Raji (cell line): ENCODE data around the gene AGGF1.

Source experiments
- POLR2A ChIP-seq: IDR thresholded peaks from 2 replicates; pipeline ENCODE4 v1.6.1; 2011; ENCODE audit warnings: low read depth, low read length, control low read depth; ENCODE audit not compliant: insufficient read depth

The AGGF1 gene, protein sequence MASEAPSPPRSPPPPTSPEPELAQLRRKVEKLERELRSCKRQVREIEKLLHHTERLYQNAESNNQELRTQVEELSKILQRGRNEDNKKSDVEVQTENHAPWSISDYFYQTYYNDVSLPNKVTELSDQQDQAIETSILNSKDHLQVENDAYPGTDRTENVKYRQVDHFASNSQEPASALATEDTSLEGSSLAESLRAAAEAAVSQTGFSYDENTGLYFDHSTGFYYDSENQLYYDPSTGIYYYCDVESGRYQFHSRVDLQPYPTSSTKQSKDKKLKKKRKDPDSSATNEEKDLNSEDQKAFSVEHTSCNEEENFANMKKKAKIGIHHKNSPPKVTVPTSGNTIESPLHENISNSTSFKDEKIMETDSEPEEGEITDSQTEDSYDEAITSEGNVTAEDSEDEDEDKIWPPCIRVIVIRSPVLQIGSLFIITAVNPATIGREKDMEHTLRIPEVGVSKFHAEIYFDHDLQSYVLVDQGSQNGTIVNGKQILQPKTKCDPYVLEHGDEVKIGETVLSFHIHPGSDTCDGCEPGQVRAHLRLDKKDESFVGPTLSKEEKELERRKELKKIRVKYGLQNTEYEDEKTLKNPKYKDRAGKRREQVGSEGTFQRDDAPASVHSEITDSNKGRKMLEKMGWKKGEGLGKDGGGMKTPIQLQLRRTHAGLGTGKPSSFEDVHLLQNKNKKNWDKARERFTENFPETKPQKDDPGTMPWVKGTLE

DNA sequence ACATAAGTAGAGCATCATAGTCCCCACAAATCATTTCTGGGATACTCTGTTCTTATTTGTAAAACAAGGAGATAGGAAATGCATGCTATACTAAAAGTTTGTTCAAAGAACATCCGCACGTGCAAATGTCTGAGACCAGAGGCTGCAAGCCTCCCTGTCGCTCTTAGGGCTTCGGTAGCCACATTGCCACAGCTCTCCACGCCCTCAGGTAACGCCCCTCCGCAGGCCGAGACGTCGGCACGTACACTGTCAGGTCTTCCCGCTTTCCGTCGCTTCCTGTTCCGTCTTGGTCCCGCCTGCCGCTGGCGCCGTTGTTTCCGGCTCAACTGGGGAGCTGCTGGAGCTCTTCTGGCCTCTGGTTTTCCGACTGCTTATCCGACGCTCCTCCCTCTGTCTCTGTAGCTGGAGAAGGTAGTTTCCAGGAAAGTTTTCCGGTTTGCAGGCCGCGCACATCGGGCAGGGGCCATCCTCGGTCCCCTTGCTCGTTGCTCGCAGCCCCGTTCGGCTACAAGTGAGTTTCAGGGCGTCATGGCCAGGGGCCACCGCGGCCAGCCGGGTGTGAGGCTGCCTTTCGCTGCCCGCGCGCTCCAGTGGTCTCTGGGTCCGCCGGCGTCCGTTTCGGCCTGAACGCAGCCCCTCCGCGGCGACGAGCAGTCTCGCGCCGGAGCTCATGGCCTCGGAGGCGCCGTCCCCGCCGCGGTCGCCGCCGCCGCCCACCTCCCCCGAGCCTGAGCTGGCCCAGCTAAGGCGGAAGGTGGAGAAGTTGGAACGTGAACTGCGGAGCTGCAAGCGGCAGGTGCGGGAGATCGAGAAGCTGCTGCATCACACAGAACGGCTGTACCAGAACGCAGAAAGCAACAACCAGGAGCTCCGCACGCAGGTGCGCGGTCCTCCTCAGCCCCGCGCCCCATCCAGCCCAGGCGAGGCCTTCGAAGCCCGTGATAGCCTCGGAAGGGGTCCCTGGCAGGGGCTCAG, at the start of gene AGGF1:
Gene AGGF1 (plus strand): TSS at position 308 of the 975 bp plus-strand sequence. CDS start 363 bp downstream, at position 671.
- TF ChIP-seq POLR2A = peak; percentile 70

DNA sequence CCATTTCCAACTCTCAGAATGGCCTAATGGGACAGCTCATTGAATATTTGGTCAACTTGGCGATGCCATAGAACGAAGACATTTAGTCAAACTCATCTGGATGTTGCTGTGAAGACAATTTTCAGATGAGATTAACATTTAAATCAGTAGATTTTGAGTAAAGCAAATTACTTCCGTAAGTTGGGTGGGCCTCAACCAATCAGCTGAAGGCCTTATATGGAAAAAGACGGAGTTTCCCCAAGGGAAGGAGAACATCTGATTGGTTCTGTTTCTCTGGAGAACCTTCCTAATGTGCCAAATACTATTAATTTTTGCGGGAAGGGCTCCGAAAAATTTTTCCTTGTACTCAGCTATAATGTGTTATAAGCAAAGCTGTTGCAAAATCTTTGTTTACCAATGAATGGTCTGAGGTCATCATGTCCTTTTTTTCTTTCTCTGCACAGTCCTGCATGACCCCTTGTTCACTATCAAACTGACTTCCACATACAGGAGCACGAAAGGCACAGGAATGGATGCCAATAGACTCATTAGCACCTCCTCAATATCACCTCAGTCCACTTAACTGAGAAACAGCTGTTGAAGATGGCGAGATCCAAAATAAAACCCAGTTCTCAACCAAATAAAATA, 49.6 kb upstream of the AGGF1 start:
- no peak for TF ChIP-seq POLR2A

DNA sequence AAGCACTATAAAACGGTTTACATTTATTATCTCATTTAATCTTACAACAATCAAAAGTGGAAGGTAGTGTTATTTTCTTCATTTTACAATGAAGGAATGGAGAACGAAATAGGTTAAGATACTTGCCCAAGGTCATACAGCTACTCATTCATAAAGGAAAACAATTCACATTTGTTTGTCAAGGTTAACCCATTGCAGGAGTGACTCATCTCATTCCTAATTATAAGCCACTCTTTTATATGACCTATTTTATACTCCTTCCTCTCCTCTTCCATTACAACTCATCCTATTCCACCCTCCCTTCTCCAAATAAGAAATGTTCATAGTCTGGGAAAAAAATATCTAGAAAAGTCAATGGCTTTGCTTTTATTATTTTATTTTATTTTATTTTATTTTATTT, 47.8 kb upstream of the AGGF1 start:
- no peak for TF ChIP-seq POLR2A

DNA sequence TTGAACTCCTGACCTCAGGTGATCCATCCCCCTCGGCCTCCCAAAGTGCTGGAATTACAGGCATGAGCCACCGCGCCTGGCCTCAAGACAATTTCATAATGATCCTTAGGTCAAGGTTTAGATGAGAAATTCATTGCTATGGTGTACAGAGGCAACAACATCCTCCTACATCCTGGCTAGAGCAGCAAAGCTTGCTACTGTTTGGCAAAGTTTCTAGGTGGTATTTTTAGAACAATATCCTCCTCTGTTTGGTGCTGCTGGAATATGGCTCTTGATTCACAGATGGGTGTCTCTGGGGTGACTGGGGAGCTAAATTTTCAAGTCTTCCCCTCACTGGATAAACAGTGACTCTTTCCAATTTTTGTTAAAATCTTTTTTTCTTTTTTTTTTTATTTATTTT, 46.7 kb upstream of the AGGF1 start:
- TF ChIP-seq POLR2A = no peak

DNA sequence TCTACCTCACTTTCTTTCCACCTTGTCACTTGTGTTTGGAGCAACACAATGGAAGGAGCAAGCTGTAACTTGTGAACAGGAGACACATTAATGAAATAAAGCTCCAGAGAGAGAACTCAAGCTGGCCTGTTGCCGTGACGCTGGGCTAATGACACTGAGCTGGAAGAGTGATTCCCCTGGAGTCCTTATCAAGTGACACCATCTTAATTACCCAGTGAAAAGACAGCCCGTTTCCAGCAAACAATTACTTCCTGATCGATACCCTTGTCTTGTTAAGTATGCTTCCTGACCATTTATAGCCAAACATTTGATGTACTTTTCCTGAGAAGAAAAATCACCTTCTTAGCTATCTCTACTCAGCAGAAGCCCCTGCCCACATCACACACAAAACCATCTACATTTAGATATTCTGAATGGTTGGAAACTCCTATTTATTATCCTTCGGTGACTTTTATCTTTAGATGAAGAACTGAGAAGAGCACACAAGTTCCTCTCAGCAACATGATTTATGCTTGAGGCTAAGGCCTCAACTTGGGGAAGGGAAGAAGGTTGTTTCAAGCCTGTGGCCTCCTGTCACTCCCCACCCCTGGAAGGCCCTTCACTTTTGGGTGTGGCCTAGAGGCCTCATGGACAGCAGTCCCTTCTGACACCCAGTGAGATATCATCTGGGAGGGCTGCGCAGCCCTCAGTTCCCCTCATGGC, 43.2 kb upstream of the AGGF1 start:
- TF ChIP-seq POLR2A = no peak

DNA sequence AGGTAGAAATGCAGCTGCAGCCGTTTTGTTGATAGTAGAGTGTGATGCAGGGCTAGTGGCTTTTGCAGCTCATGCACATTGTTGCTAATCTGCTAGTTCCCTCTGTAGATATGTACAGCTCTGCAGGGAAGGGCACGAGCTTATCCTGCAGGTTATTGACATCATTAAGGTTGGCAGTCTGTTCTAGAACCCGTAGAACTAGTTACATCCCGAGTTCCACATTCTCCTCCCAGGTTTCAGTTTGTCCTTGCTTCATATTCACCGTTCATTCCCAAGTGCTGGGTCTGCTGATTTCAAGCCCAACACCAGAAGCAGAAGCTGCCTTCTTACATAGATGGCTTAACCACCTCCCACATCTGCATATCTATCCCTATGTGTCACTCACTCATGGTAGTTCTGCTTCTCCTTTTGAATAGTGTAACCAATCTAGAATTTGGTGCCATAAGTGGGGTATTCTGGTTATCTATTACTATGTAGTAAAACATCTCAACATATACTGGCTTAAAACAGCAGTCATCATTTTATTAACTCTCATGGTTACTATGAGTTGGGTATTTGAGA, 39.2 kb upstream of the AGGF1 start:
- no peak for TF ChIP-seq POLR2A

DNA sequence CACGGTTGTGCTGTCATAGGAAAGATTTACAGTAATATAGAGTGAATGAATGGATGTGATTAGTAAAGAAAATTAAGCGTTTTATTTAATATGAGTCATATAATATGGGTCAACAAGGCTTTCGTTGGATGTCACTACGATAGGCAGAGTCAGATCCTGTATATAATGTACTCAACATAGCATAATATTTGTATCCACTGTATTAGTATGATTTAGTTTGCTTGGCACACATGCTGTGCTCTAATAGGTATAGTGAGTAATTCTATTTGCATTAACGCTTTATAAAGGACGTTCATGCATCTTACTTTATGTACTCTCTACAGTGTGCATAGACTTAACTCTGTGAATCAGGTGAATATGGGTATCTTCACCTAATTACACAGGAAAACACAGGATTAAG, 35.9 kb upstream of the AGGF1 start:
- TF ChIP-seq POLR2A = no peak

DNA sequence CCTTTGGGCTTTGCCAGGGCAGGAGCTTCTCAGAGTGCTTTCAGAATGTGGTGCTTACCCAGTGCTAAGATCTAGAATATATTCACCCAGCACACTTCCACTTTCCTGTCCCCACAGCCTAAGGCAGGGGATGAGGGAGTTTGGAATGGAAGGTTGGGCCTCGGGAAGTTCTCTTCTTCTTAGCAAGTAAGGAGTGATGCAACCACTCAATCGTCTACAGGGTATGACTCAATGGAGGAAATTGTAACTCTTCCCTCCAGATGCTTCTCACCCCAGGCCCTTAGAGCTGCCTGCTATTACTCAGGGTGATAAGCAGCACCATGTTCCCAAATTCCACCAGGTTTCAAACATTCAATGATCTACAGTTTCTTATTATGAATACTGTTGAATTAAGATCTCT, 30.8 kb upstream of the AGGF1 start:
- TF ChIP-seq POLR2A = no peak

DNA sequence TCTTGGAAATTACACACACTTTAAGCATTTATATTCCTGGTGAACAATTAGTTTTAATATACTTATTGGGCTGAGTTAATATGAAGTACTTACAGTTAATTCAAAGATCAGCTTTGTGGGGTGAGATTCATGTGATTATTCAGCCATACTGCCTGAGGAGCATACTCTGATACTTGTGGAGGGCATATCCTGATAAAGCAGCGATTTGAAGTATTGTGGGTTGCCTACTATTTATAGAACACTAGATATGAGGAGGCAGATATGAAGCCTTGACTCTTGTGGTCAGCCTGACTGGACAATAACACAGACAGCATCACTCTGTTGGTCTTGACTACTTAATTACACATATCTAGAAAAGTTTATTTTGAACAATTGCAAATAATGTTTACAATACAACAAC, 27.0 kb upstream of the AGGF1 start:
- no peak for TF ChIP-seq POLR2A

DNA sequence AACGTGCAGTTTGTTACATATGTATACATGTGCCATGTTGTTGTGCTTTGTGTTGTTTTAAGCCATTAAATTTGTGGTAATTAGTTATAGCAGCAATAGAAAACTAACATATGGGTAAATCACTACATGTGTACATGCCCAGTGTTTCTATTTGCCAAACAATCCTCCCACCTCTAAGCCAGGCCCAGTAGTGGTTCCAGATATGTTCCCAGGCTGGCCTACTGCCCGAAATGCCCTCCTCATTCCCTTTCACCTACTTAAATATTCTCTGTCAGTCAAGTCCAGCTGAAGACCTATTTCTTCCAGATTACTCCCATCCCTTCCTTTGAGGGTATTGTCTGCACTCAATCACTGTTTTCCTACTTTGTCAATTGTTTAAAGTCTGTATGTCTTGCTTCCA, 24.1 kb upstream of the AGGF1 start:
- no peak for TF ChIP-seq POLR2A

DNA sequence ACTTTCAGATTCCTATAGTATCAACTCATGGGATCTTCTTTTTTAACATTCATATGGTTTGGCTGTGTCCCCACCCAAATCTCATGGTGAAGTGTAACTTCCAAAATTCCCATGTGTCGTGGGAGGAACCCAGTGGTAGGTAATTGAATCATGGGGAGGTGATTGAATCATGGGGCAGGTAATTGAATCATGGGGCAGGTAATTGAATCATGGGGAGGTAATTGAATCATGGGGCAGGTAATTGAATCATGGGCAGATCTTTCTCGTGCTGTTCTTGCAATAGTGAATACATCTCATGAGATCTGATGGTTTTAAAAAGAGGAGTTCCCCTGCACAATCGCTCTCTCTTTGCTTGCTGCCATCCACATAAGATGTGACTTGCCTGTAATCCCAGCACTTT, 21.8 kb upstream of the AGGF1 start:
- no peak for TF ChIP-seq POLR2A

DNA sequence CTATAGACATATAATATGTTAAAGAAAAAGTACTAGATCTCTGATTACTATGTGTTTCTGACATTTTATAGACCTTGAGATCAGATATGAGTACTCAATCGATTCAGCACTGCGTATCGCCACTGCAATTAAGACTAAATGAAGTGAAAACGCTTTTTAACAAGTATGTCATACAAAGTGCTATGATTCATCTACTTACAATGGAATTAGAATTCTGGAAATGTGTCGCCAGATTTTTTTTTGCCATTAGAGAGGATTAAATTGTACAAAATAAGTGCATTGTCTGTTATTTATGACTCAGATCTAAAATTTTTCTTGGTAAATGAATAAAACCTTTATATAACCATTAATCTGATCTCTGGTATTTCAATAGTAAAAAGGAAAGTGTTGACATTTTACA, 20.0 kb upstream of the AGGF1 start:
- TF ChIP-seq POLR2A = no peak

DNA sequence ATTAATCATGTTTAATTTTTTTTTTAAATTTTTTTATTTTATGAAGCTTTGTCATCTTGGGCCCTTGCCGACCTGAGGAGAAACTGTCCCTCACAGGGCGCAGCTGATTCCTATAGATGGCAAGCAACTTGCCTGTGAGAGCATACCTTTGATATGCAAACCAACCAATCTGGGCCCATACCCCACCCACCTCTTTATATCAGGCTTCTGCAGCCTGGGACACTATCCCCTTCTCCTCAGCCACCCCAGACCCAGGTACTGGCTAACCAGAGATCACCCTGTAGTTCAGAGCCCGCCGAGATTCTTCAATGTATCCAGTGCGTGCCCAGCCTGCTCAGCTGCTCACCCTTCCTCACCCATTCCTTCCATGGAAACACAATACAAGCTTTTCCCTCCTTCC, 18.7 kb upstream of the AGGF1 start:
- no peak for TF ChIP-seq POLR2A

DNA sequence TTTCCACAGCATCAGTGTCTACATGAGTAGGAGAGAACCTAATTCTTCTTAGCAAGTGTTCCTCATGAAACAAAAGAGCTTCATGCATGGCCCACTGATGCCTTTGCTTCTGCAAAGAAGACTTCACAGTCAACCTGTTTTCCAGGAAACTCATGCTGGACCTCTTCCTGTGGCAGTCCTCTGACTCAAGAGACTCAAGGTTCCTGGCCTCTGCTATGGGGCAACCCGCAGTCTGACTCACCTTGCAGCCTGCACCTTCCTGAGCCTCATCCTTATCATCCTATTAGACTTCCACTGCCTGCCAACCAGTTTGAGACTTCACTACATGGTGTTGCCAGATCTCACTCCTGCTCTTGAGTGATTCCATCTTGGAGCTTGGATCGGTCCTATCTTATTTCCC, 17.6 kb upstream of the AGGF1 start:
- no peak for TF ChIP-seq POLR2A
